AG09319 (cell line): ENCODE data around the gene GMEB2.
"Not testable (repeated sequence)": the region's sequence is repeated elsewhere in the genome, so short reads cannot be mapped to it uniquely, and the experiment has no call there.

Source experiments
- DNase-seq: peaks from one replicate; pipeline ENCODE4 v3.0.0-alpha.2; 2010; ENCODE audit warnings: low read depth; ENCODE audit errors: extremely low read depth
- TF ChIP-seq, protein P1 (sequence below): IDR thresholded peaks from 2 replicates; pipeline ENCODE4 v1.5.1; 2011; ENCODE audit warnings: low read depth, mild to moderate bottlenecking, inconsistent platforms, low read length, moderate library complexity

Gene GMEB2, protein sequence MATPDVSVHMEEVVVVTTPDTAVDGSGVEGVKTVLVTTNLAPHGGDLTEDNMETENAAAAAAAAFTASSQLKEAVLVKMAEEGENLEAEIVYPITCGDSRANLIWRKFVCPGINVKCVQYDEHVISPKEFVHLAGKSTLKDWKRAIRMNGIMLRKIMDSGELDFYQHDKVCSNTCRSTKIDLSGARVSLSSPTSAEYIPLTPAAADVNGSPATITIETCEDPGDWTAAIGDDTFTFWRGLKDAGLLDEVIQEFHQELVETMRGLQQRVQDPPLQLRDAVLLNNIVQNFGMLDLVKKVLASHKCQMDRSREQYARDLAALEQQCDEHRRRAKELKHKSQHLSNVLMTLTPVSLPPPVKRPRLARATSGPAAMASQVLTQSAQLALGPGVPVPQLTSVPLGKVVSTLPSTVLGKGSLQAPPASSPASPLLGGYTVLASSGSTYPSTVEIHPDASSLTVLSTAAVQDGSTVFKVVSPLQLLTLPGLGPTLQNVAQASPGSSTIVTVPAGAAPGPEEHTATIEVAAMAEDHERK

GRCh38 chr20:63626424-63627128 lies at the start of gene GMEB2:
Gene GMEB2 (minus strand): TSS chr20:63627101. CDS start chr20:63619397, 7,704 bp downstream.
- DNase-seq, result peak; percentile 12
- TF ChIP-seq, protein P1, sequence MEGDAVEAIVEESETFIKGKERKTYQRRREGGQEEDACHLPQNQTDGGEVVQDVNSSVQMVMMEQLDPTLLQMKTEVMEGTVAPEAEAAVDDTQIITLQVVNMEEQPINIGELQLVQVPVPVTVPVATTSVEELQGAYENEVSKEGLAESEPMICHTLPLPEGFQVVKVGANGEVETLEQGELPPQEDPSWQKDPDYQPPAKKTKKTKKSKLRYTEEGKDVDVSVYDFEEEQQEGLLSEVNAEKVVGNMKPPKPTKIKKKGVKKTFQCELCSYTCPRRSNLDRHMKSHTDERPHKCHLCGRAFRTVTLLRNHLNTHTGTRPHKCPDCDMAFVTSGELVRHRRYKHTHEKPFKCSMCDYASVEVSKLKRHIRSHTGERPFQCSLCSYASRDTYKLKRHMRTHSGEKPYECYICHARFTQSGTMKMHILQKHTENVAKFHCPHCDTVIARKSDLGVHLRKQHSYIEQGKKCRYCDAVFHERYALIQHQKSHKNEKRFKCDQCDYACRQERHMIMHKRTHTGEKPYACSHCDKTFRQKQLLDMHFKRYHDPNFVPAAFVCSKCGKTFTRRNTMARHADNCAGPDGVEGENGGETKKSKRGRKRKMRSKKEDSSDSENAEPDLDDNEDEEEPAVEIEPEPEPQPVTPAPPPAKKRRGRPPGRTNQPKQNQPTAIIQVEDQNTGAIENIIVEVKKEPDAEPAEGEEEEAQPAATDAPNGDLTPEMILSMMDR, result no peak

DNA sequence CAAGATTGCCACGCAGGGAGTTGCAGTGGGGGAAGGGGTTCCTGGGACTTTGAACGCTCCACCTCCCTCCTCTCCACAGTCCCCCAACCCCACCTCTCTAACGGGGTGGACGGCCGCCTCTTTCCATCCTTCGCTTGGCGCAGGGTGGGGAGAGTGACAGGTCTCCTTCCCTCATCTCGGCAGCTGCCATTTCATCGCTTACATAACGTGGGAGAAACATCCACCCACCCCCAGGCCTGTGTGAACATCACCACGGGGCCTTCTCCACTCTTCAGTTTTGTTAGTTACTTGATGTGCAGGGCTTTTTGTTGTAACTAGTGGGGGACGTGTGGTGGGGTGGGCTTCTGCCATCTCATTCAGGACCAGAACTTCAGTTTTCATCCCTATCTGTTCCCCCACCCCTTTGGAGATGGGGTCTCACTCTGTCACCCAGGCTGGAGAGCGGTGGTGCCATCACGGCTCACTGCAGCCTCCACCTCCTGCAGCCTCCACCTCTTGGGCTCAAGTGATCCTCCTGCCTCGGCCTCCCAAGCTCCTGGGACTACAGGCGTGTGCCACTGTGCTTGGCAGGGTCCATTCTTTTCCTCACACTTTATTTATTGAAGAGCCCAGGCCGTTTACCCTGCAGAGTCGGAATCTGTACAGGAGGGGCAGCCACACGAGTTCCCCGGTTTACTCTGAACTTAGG lies 48.9 kb upstream of the GMEB2 start:
- TF ChIP-seq, protein P1, result no peak
- DNase-seq, result no peak

DNA sequence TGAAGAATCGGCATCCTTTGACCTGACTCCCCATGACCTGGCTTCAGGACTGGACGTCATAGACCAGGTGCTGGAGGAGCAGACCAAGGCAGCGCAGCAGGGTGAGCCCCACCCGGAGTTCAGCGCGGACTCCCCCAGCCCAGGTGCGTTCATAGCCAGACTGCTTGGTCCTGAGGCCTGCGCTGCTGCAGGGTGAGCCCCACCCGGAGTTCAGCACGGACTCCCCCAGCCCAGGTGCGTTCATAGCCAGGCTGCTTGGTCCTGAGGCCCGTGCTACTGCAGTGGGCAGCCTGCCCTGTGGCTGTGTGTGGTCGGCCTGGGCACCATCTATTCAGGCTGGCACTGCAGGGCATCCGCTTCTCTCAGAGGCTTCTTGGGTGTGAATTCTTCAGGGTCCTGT lies 47.0 kb upstream of the GMEB2 start:
- TF ChIP-seq, protein P1, result no peak
- no peak for DNase-seq

- DNase-seq, result no peak
- TF ChIP-seq, protein P1, result no peak
Measured at GRCh38 chr20:63672666-63673065, 45.8 kb upstream of the GMEB2 start.

GRCh38 chr20:63671695-63672094 lies 44.8 kb upstream of the GMEB2 start:
- DNase-seq, result not testable (repeated sequence)

- TF ChIP-seq, protein P1, result no peak
- no peak for DNase-seq
Measured at GRCh38 chr20:63668351-63668750, 41.5 kb upstream of the GMEB2 start.

DNA sequence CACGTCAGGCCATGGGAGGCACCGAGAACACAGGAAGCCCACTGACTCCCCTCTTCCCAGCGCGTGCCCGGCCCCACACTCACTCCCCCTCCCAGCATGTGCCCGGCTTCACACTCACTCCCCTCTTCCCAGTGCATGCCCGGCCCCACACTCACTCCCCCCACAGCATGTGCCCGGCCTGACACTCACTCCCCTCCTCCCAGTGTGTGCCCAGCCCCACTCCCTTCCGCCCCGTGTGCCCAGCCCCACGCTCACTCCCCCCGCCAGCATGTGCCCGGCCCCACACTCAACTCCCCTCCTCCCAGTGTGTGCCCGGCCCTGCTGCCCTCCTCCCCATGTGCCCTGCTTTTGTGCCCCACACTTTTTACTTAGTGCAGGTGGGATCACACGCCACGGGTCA lies 41.0 kb upstream of the GMEB2 start:
- TF ChIP-seq, protein P1, result no peak
- DNase-seq, result no peak
